Body of pancreas (tissue), 4 donors: ENCODE measurements around the gene HSPA5. TPM values are rescaled to one million over a fixed set of nuclear protein-coding genes. Genes with fewer than 3 reads are reported as not detected.
"Not testable (repeated sequence)": the region's sequence is repeated elsewhere in the genome, so short reads cannot be mapped to it uniquely, and the experiment has no call there.

Source experiments
- ATAC-seq: fragments of 150-250 bp; one replicate; pipeline ENCODE4 v1.9.1; 2016
- DNase-seq, 4 donors: peaks; one replicate each; pipeline ENCODE4 v3.0.0-alpha.2; 2019
- H3K27ac ChIP-seq, 4 donors: fragments of 200-600 bp; sonication (generic); 1 replicate in 3 of 4; 2 replicates in 1 of 4; pipeline versions ENCODE4 v1.5.1 to v1.6.1; 2016 to 2019; ENCODE audit warnings: mild to moderate bottlenecking in 1 of 4, mixed read lengths in 1 of 4, moderate library complexity in 1 of 4
- H3K27me3 ChIP-seq, 2 donors: fragments of 200-600 bp; sonication (generic); one replicate each; pipeline ENCODE4 v1.6.0; 2016; ENCODE audit warnings: mild to moderate bottlenecking in 1 of 2
- H3K36me3 ChIP-seq, 2 donors: fragments of 200-600 bp; sonication (generic); replicated peaks in 1 of 2; 2 replicates each; pipeline ENCODE4 v1.5.1; 2016; ENCODE audit warnings: low read depth in 2 of 2; ENCODE audit not compliant: insufficient read depth in 1 of 2
- H3K4me1 ChIP-seq: fragments of 200-600 bp; sonication (generic); one replicate; pipeline ENCODE4 v1.6.0; 2016
- H3K4me3 ChIP-seq, 2 donors: fragments of 200-600 bp; sonication (generic); 1 replicate in 1 of 2; 2 replicates in 1 of 2; pipeline ENCODE4 v1.5.1; 2016 to 2019
- H3K9me3 ChIP-seq, 3 donors: fragments of 200-600 bp; sonication (generic); 1 replicate in 2 of 3; 2 replicates in 1 of 3; pipeline ENCODE4 v1.5.1; 2016
- CTCF ChIP-seq, 7 experiments: fragments of 450-650 bp in 4 of 7; fragments of 200-600 bp in 3 of 7; sonication (generic) in 3 of 7; IDR thresholded peaks; one replicate each; pipeline ENCODE4 v1.5.1; 2016 to 2019; ENCODE audit warnings: antibody characterized with exemption in 7 of 7
- POLR2A ChIP-seq, 3 donors: fragments of 450-650 bp; IDR thresholded peaks; one replicate each; pipeline ENCODE4 v1.6.1; 2016; ENCODE audit warnings: antibody characterized with exemption in 3 of 3, mild to moderate bottlenecking in 2 of 3
- WGBS, 2 donors: methylation state at CpG; one replicate each; pipeline ENCODE4 v1.1.5; 2017; 5-methylcytosine and 5-hydroxymethylcytosine counted together
- intact Hi-C: fragments of 100-400 bp; cut with DNase I; formaldehyde crosslinking; loops from one replicate; pipeline ENCODE4 v1.15.1; 2023
- total RNA-seq, 2 donors: library from RNA; depleted of rRNA; stranded (reverse); fragments of >200 nt; gene quantifications; one replicate each; pipeline ENCODE4 v1.1.0, GENCODE V29; 2016

HSPA5 gene
- total RNA-seq, 2 donors from 2014 or later, result 78.6 to 170 TPM

GRCh38 chr9:125268394-125269013 is 27.4 kb upstream of the HSPA5 start:
- H3K9me3 ChIP-seq, result no peaks in the 10 kb centered on the region
- ATAC-seq, result no peak

GRCh38 chr9:125264068-125264467 is 22.9 kb upstream of the HSPA5 start:
- H3K27ac ChIP-seq, DNase-seq, H3K9me3 ChIP-seq, H3K4me3 ChIP-seq, intact Hi-C loops, ATAC-seq, H3K27me3 ChIP-seq, H3K36me3 ChIP-seq: not testable (repeated sequence)
- WGBS, 2 donors, result 87 to 88% methylated on average over 7 of the region's 7 CpGs
- peaks cover 38% of the 10 kb centered on the region for H3K4me1 ChIP-seq

More at GRCh38 chr9:125268394-125269013, 27.4 kb upstream of the HSPA5 start:
- intact Hi-C loops, result no loop called here
- Histone ChIP-seq H3K27ac (no peak overlapping the region), H3K4me3 (no peak overlapping the region), H3K27me3 (no peaks in the 10 kb centered on the region), H3K36me3 (no peaks in the 10 kb centered on the region), H3K4me1 (peaks cover 40% of the 10 kb centered on the region)
- WGBS, 2 donors, result 70 to 74% methylated on average over 6 of the region's 6 CpGs
- no peak for TF ChIP-seq CTCF (IDR thresholded peaks at IDR 0.05)
- no peak for TF ChIP-seq POLR2A (IDR thresholded peaks at IDR 0.05)
- no peak for DNase-seq

- intact Hi-C loops, result no loop called here
- TF ChIP-seq POLR2A (IDR thresholded peaks at IDR 0.05), result no peak
- peaks cover 32% of the 10 kb centered on the region for H3K4me1 ChIP-seq
- DNase-seq (no peak), ATAC-seq (no peak)
- no peaks in the 10 kb centered on the region for H3K27me3 ChIP-seq
- H3K27ac ChIP-seq, result peak overlapping the region in 3 of 4 donors; percentile 6 to 71 (median 61)
- H3K9me3 ChIP-seq, result no peaks in the 10 kb centered on the region
- no peaks in the 10 kb centered on the region for H3K36me3 ChIP-seq
- 7% methylated on average over 11 of the region's 11 CpGs for WGBS, 2 donors
- peak overlapping the region; percentile 56 to 89 for H3K4me3 ChIP-seq
Observed at GRCh38 chr9:125262294-125262991, 21.3 kb upstream of the HSPA5 start.

GRCh38 chr9:125261501-125262293 is 20.6 kb upstream of the HSPA5 start, which contains the start of gene GAPVD1:
Gene GAPVD1 (plus strand): TSS chr9:125261826. CDS start chr9:125298922, 37,096 bp downstream.
- intact Hi-C loops, result no loop called here
- DNase-seq (peak; percentile 87 to 91 (median 90)), ATAC-seq (peak; percentile 99)
- WGBS, 2 donors, result 1 to 2% methylated on average over 32 to 63 of the region's 72 CpGs
- H3K36me3 ChIP-seq, result no peaks in the 10 kb centered on the region
- peaks cover 32% of the 10 kb centered on the region for H3K4me1 ChIP-seq
- no peaks in the 10 kb centered on the region for H3K9me3 ChIP-seq
- peak in 2 of 3 donors; percentile 67 to 73 for TF ChIP-seq POLR2A (IDR thresholded peaks at IDR 0.05)
- TF ChIP-seq CTCF (IDR thresholded peaks at IDR 0.05), result peak in 6 of 7 experiments; percentile 32 to 64 (median 43)
- peak within 1 kb of the TSS; percentile 28 to 86 (median 66) for H3K27ac ChIP-seq
- no peaks in the 10 kb centered on the region for H3K27me3 ChIP-seq
- H3K4me3 ChIP-seq, result peak within 1 kb of the TSS; percentile 56 to 89

GRCh38 chr9:125260561-125260960 is 19.4 kb upstream of the HSPA5 start:
- DNase-seq (no peak), ATAC-seq (no peak)
- peak overlapping the region in 1 of 4 donors; percentile 71 for H3K27ac ChIP-seq
- no peak overlapping the region for H3K4me3 ChIP-seq
- no peaks in the 10 kb centered on the region for H3K27me3 ChIP-seq
- H3K4me1 ChIP-seq, result peaks cover 32% of the 10 kb centered on the region
- intact Hi-C loops, result no loop called here
- H3K9me3 ChIP-seq, result no peaks in the 10 kb centered on the region
- TF ChIP-seq CTCF (IDR thresholded peaks at IDR 0.05) (no peak), POLR2A (IDR thresholded peaks at IDR 0.05) (no peak)
- H3K36me3 ChIP-seq, result no peaks in the 10 kb centered on the region
